HepG2 (cell line): Measurements from ENCODE around the gene CDK5RAP1. TPM values are rescaled to one million over a fixed set of nuclear protein-coding genes. Genes with fewer than 3 reads are reported as not detected.

Source experiments
- CEBPG ChIP-seq: IDR thresholded peaks from 2 replicates; pipeline ENCODE4 v1.6.1; 2016
- GRHL1 ChIP-seq: sonication (generic); formaldehyde crosslinking; conservative IDR thresholded peaks from 2 replicates; pipeline ENCODE4 v1.8.0; 2022; ENCODE audit warnings: missing genetic modification reagents
- HNRNPLL ChIP-seq: fragments of 200-400 bp; formaldehyde crosslinking; IDR thresholded peaks from 2 replicates; pipeline ENCODE4 v1.6.1; 2017; ENCODE audit warnings: mild to moderate bottlenecking, low read depth, low read length; ENCODE audit not compliant: poor library complexity, severe bottlenecking
- NFE2L2 ChIP-seq: fragments of 150-350 bp; IDR thresholded peaks from 2 replicates; pipeline ENCODE4 v1.6.1; 2014; ENCODE audit warnings: low read length
- PATZ1 ChIP-seq: sonication (generic); formaldehyde crosslinking; IDR thresholded peaks from 2 replicates; pipeline ENCODE4 v1.4.0; 2020; ENCODE audit warnings: missing genetic modification reagents
- TCF7 ChIP-seq: sonication (generic); IDR thresholded peaks from 2 replicates; pipeline ENCODE4 v1.6.1; 2016; ENCODE audit warnings: antibody characterized with exemption, low read depth
- ZNF468 ChIP-seq: sonication (generic); formaldehyde crosslinking; IDR thresholded peaks from 2 replicates; pipeline ENCODE4 v1.8.0; 2022; ENCODE audit warnings: mild to moderate bottlenecking, moderate library complexity, missing genetic modification reagents
- ZNF543 ChIP-seq: sonication (generic); formaldehyde crosslinking; IDR thresholded peaks from 2 replicates; pipeline ENCODE4 v1.4.0; 2020; ENCODE audit warnings: mild to moderate bottlenecking, missing genetic modification reagents
- ZNF564 ChIP-seq: sonication (generic); formaldehyde crosslinking; IDR thresholded peaks from 2 replicates; pipeline ENCODE4 v1.8.1; 2023; ENCODE audit warnings: mild to moderate bottlenecking, missing genetic modification reagents
- ZNF605 ChIP-seq: sonication (generic); formaldehyde crosslinking; IDR thresholded peaks from 2 replicates; pipeline ENCODE4 v1.8.0; 2022; ENCODE audit warnings: mild to moderate bottlenecking, missing genetic modification reagents
- ZNF7 ChIP-seq: IDR thresholded peaks from 2 replicates; pipeline ENCODE4 v1.6.1; 2016; ENCODE audit warnings: missing biosample characterization, missing genetic modification reagents
- ZSCAN25 ChIP-seq: sonication (generic); formaldehyde crosslinking; IDR thresholded peaks from 2 replicates; pipeline ENCODE4 v1.8.0; 2022; ENCODE audit warnings: mild to moderate bottlenecking, missing genetic modification reagents
- polyA plus RNA-seq, 8 experiments: library from polyadenylated mRNA; depleted of rRNA in 3 of 8; stranded (reverse) in 7 of 8; unstranded in 1 of 8; fragments of >200 nt; fragmentation: Illumina TruSeq in 4 of 8; extraction: Trizol in 4 of 8; gene quantifications; 2 replicates each; pipeline versions ENCODE4 v1.2.1 to v1.2.3, GENCODE V29; 2011 to 2016; ENCODE audit warnings: low read depth in 4 of 8, missing spikeins in 1 of 8, mixed read lengths in 1 of 8; ENCODE audit not compliant: insufficient read depth in 1 of 8
- total RNA-seq, 5 experiments: library from RNA; depleted of rRNA; stranded (reverse); fragments of >200 nt; fragmentation: Illumina TruSeq; extraction: Trizol; gene quantifications; 2 replicates each; pipeline ENCODE4 v1.2.3, GENCODE V29; 2016; ENCODE audit warnings: low read depth in 1 of 5
- TF ChIP-seq, protein P1 (sequence below): sonication (generic); formaldehyde crosslinking; IDR thresholded peaks from one replicate; pipeline ENCODE4 v1.5.1; 2020; ENCODE audit warnings: mild to moderate bottlenecking, missing genetic modification reagents; ENCODE audit errors: not compliant biosample characterization
- TF ChIP-seq, protein P2 (sequence below): sonication (generic); formaldehyde crosslinking; IDR thresholded peaks from 2 replicates; pipeline ENCODE4 v1.4.0; 2020; ENCODE audit warnings: missing genetic modification reagents

The CDK5RAP1 gene
- total and polyA plus RNA-seq, 2 of the 13 experiments (the other 11 are each of a cell fraction or from before 2014, with no cell fraction given) = 53.6 to 98.2 TPM

DNA sequence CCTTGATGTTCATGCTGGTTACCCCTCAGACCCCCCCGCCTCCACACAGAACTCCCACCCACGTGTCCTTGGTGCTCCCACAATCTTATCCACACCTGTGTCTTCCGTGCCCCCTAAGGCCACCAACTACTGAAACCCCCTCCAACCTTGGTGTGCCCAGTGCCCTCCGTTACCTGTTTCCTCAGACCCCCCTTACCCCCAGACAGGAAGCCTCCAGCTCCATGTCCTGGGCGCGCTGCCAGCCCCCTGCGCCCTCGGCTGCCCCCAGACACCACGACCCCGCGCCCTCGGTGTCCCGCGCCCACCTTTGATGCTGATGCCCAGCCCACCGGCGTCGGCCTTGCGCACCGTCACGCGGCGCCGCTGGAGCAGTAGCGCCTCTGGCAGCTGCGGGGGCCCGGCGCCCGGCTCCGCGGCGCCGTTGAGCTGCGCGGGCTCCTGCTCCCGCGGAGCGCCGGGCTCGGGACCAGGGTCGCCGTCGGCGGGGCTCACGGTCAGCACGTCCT lies 41.7 kb upstream of the CDK5RAP1 start (continued):
- TF ChIP-seq, protein P1, sequence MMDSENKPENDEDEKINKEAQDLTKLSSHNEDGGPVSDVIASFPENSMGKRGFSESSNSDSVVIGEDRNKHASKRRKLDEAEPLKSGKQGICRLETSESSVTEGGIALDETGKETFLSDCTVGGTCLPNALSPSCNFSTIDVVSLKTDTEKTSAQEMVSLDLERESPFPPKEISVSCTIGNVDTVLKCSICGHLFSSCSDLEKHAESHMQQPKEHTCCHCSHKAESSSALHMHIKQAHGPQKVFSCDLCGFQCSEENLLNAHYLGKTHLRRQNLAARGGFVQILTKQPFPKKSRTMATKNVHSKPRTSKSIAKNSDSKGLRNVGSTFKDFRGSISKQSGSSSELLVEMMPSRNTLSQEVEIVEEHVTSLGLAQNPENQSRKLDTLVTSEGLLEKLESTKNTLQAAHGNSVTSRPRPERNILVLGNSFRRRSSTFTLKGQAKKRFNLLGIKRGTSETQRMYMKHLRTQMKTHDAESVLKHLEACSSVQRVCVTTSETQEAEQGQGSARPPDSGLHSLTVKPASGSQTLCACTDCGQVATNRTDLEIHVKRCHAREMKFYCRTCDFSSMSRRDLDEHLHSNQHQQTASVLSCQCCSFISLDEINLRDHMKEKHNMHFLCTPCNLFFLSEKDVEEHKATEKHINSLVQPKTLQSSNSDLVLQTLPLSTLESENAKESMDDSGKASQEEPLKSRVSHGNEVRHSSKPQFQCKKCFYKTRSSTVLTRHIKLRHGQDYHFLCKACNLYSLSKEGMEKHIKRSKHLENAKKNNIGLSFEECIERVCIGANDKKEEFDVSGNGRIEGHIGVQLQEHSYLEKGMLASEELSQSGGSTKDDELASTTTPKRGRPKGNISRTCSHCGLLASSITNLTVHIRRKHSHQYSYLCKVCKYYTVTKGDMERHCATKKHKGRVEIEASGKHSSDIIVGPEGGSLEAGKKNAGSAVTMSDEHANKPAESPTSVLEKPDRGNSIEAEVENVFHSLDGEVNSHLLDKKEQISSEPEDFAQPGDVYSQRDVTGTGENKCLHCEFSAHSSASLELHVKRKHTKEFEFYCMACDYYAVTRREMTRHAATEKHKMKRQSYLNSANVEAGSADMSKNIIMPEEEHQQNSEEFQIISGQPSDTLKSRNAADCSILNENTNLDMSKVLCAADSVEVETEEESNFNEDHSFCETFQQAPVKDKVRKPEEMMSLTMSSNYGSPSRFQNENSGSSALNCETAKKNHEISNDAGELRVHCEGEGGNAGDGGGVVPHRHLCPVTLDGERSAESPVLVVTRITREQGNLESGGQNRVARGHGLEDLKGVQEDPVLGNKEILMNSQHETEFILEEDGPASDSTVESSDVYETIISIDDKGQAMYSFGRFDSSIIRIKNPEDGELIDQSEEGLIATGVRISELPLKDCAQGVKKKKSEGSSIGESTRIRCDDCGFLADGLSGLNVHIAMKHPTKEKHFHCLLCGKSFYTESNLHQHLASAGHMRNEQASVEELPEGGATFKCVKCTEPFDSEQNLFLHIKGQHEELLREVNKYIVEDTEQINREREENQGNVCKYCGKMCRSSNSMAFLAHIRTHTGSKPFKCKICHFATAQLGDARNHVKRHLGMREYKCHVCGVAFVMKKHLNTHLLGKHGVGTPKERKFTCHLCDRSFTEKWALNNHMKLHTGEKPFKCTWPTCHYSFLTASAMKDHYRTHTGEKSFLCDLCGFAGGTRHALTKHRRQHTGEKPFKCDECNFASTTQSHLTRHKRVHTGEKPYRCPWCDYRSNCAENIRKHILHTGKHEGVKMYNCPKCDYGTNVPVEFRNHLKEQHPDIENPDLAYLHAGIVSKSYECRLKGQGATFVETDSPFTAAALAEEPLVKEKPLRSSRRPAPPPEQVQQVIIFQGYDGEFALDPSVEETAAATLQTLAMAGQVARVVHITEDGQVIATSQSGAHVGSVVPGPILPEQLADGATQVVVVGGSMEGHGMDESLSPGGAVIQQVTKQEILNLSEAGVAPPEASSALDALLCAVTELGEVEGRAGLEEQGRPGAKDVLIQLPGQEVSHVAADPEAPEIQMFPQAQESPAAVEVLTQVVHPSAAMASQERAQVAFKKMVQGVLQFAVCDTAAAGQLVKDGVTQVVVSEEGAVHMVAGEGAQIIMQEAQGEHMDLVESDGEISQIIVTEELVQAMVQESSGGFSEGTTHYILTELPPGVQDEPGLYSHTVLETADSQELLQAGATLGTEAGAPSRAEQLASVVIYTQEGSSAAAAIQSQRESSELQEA (CRISPR knock-in tag) = no peak
- no peak for TF ChIP-seq CEBPG
- no peak for TF ChIP-seq ZNF605 (CRISPR knock-in tag)
- TF ChIP-seq, protein P2, sequence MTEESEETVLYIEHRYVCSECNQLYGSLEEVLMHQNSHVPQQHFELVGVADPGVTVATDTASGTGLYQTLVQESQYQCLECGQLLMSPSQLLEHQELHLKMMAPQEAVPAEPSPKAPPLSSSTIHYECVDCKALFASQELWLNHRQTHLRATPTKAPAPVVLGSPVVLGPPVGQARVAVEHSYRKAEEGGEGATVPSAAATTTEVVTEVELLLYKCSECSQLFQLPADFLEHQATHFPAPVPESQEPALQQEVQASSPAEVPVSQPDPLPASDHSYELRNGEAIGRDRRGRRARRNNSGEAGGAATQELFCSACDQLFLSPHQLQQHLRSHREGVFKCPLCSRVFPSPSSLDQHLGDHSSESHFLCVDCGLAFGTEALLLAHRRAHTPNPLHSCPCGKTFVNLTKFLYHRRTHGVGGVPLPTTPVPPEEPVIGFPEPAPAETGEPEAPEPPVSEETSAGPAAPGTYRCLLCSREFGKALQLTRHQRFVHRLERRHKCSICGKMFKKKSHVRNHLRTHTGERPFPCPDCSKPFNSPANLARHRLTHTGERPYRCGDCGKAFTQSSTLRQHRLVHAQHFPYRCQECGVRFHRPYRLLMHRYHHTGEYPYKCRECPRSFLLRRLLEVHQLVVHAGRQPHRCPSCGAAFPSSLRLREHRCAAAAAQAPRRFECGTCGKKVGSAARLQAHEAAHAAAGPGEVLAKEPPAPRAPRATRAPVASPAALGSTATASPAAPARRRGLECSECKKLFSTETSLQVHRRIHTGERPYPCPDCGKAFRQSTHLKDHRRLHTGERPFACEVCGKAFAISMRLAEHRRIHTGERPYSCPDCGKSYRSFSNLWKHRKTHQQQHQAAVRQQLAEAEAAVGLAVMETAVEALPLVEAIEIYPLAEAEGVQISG (CRISPR knock-in tag) = no peak
- TF ChIP-seq ZNF543 (CRISPR knock-in tag) = no peak
- TF ChIP-seq PATZ1 = peak; percentile 20; the same call in 1 of the 2 replicates
- TF ChIP-seq ZNF7 (CRISPR knock-in tag) = no peak
- no peak for TF ChIP-seq ZNF468 (CRISPR knock-in tag)
- TF ChIP-seq GRHL1 (CRISPR knock-in tag) = no peak
- peak; percentile 66 for TF ChIP-seq HNRNPLL
- TF ChIP-seq TCF7 = no peak
- no peak for TF ChIP-seq ZNF564 (CRISPR knock-in tag)
- TF ChIP-seq NFE2L2 = no peak
- no peak for TF ChIP-seq ZSCAN25
